K562 (cell line): ENCODE data around the gene SSTR1. TPM values are rescaled to one million over a fixed set of nuclear protein-coding genes. Genes with fewer than 3 reads are reported as not detected.

Source experiments
- ATAC-seq: fragments of 200-7000 bp; cut with Tn5 transposase; 3 replicates; pipeline ENCODE4 v1.9.1; 2020; ENCODE audit warnings: moderate library complexity
- BruUV-seq: library from RNA; stranded (reverse); fragments of 400-500 nt; replicated peaks from 2 replicates; lab custom pipeline; 2021; lab: Mats Ljungman, UMichigan
- CTCF ChIA-PET: fragments of 300-600 bp; formaldehyde crosslinking; extraction: SDS; loops from one replicate; lab custom pipeline; 2021; ENCODE audit warnings: low intra/inter-chr PET ratio; lab: Yijun Ruan, JAX
- POLR2A ChIA-PET: fragments of 300-600, 350-650 bp; sonication (Branson Sonifier 250); formaldehyde crosslinking; extraction: SDS; loops from one replicate; lab custom pipeline; 2021; ENCODE audit warnings: antibody characterized with exemption, inconsistent platforms; lab: Yijun Ruan, JAX
- DNase-seq, 4 experiments: peaks; one replicate each; pipeline versions ENCODE4 v3.0.0 to v3.0.0-alpha.2; 2011 to 2018; ENCODE audit warnings: low spot score in 3 of 4, mixed read lengths in 3 of 4; ENCODE audit errors: extremely low read depth in 1 of 4
- FAIRE-seq: peaks from 2 replicates; lab custom pipeline; 2011; peaks lifted over from hg19 to GRCh38; lab: Jason Lieb, UNC
- H2AFZ ChIP-seq: 2 replicates; pipeline ENCODE4 v1.6.0; 2011; ENCODE audit warnings: low read depth, low read length, control low read depth, inconsistent platforms
- H3K27ac ChIP-seq: fragments of 200-600 bp; 3 replicates; pipeline ENCODE4 v1.8.0; 2011; ENCODE audit warnings: low read depth, mild to moderate bottlenecking, control low read depth, inconsistent platforms, low read length, moderate library complexity, mixed read lengths; ENCODE audit errors: extremely low read depth
- H3K27me3 ChIP-seq, 2 experiments: fragments of 300-600 bp in 1 of 2; 2 replicates in 1 of 2; 3 replicates in 1 of 2; pipeline versions ENCODE4 v1.6.0 to v1.8.0; 2011; ENCODE audit warnings: inconsistent platforms in 2 of 2, low read length in 2 of 2, mild to moderate bottlenecking in 1 of 2, mixed read lengths in 1 of 2, moderate library complexity in 1 of 2; ENCODE audit not compliant: control insufficient read depth in 2 of 2, insufficient read depth in 2 of 2
- H3K36me3 ChIP-seq: fragments of 300-600 bp; 3 replicates; pipeline ENCODE4 v1.8.0; 2011; ENCODE audit warnings: mild to moderate bottlenecking, low read length, inconsistent platforms; ENCODE audit not compliant: control insufficient read depth, insufficient read depth
- H3K4me1 ChIP-seq, 2 experiments: fragments of 200-600 bp in 1 of 2; replicated peaks in 1 of 2; 2 replicates in 1 of 2; 3 replicates in 1 of 2; pipeline versions ENCODE4 v1.5.1 to v1.8.0; 2011; ENCODE audit warnings: inconsistent platforms in 2 of 2, low read length in 2 of 2, mild to moderate bottlenecking in 1 of 2, mixed read lengths in 1 of 2, moderate library complexity in 1 of 2; ENCODE audit not compliant: control insufficient read depth in 2 of 2, insufficient read depth in 2 of 2
- H3K4me2 ChIP-seq: 2 replicates; pipeline ENCODE4 v1.6.1; 2011; ENCODE audit warnings: low read length, control low read depth, inconsistent platforms, mixed read lengths; ENCODE audit not compliant: insufficient read depth
- H3K4me3 ChIP-seq: fragments of 200-600 bp; sonication (generic), shearing (Covaris generic); 2 replicates; pipeline ENCODE4 v1.5.1; 2016; ENCODE audit warnings: control low read depth, inconsistent platforms
- H3K79me2 ChIP-seq: fragments of 200-600 bp; 3 replicates; pipeline ENCODE4 v1.8.0; 2011; ENCODE audit warnings: low read length, inconsistent platforms; ENCODE audit not compliant: control insufficient read depth, insufficient read depth
- H3K9ac ChIP-seq, 2 experiments: 2 replicates each; pipeline versions ENCODE4 v1.6.0 to v1.6.1; 2011; ENCODE audit warnings: low read depth in 2 of 2, low read length in 2 of 2, control low read depth in 1 of 2, inconsistent platforms in 1 of 2, mild to moderate bottlenecking in 1 of 2, mixed read lengths in 1 of 2; ENCODE audit not compliant: insufficient read depth in 1 of 2
- H3K9me1 ChIP-seq: one replicate; pipeline ENCODE4 v1.6.0; 2011; ENCODE audit warnings: inconsistent platforms, mild to moderate bottlenecking, low read length, moderate library complexity; ENCODE audit not compliant: control insufficient read depth, insufficient read depth
- H3K9me3 ChIP-seq: replicated peaks from 2 replicates; pipeline ENCODE4 v1.5.1; 2011; ENCODE audit warnings: low read depth, low read length, inconsistent platforms; ENCODE audit not compliant: control insufficient read depth, insufficient read depth
- H4K20me1 ChIP-seq: replicated peaks from 2 replicates; pipeline ENCODE4 v1.6.1; 2011; ENCODE audit warnings: low read length, inconsistent platforms, mixed read lengths; ENCODE audit not compliant: control insufficient read depth, insufficient read depth
- CHD2 ChIP-seq: IDR thresholded peaks from 2 replicates; pipeline ENCODE4 v1.6.1; 2011; ENCODE audit warnings: low read depth, low read length
- FIP1L1 ChIP-seq: fragments of 200-400 bp; formaldehyde crosslinking; IDR thresholded peaks from 2 replicates; pipeline ENCODE4 v1.6.1; 2018; ENCODE audit warnings: mild to moderate bottlenecking, low read depth, low read length; ENCODE audit not compliant: poor library complexity, severe bottlenecking
- HNRNPUL1 ChIP-seq: fragments of 200-400 bp; formaldehyde crosslinking; IDR thresholded peaks from 2 replicates; pipeline ENCODE4 v1.6.1; 2017; ENCODE audit warnings: low read length
- NFE2L1 ChIP-seq: fragments of 450-650 bp; IDR thresholded peaks from 2 replicates; pipeline ENCODE4 v1.6.1; 2016; ENCODE audit warnings: missing genetic modification characterization, low read depth, mild to moderate bottlenecking, missing compliant biosample characterization, moderate library complexity, borderline replicate concordance
- NFYB ChIP-seq: IDR thresholded peaks from 2 replicates; pipeline ENCODE4 v1.6.1; 2011; ENCODE audit warnings: mild to moderate bottlenecking, moderate library complexity; ENCODE audit not compliant: insufficient read length; ENCODE audit errors: extremely low read depth
- PHB2 ChIP-seq: fragments of 450-650 bp; IDR thresholded peaks from 2 replicates; pipeline ENCODE4 v1.6.1; 2017; ENCODE audit warnings: low read depth
- PHF20 ChIP-seq: fragments of 450-650 bp; IDR thresholded peaks from 2 replicates; pipeline ENCODE4 v1.6.1; 2018; ENCODE audit not compliant: partially characterized antibody
- RAD21 ChIP-seq, 2 experiments: fragments of 250-450 bp in 1 of 2; fragments of 450-650 bp in 1 of 2; sonication (Bioruptor Pico) in 1 of 2; formaldehyde crosslinking in 1 of 2; IDR thresholded peaks in 1 of 2; conservative IDR thresholded peaks in 1 of 2; 2 replicates each; pipeline versions ENCODE4 v1.4.0 to v1.8.0; 2020 to 2022; ENCODE audit warnings: mild to moderate bottlenecking in 2 of 2, moderate library complexity in 1 of 2
- XRCC5 ChIP-seq: fragments of 200-400 bp; formaldehyde crosslinking; IDR thresholded peaks from 2 replicates; pipeline ENCODE4 v1.6.1; 2017; ENCODE audit warnings: low read depth, mild to moderate bottlenecking, low read length
- ZNF146 ChIP-seq: IDR thresholded peaks from one replicate; pipeline ENCODE4 v1.6.1; 2018; ENCODE audit warnings: missing compliant biosample characterization; ENCODE audit not compliant: unreplicated experiment
- WGBS: fragments of 100-300 bp; shearing (Covaris generic); methylation state at CpG from one replicate; pipeline ENCODE4 v1.1.6; 2016; ENCODE audit warnings: low coverage, mixed read lengths; ENCODE audit not compliant: insufficient coverage; ENCODE audit errors: missing lambda C conversion rate; 5-methylcytosine and 5-hydroxymethylcytosine counted together
- in situ Hi-C: fragments of 300-500 bp; cut with MboI; formaldehyde crosslinking; loops from 4 replicates; pipeline ENCODE4 v1.15.0; 2018; ENCODE audit warnings: inconsistent platforms, mixed read lengths
- intact Hi-C: fragments of 100-400 bp; cut with micrococcal nuclease; formaldehyde crosslinking; loops from 2 replicates; pipeline ENCODE4 v1.14.2; 2022
- polyA plus RNA-seq, 8 experiments: library from polyadenylated mRNA; depleted of rRNA in 4 of 8; stranded (reverse) in 5 of 8; unstranded in 3 of 8; fragments of >200 nt; fragmentation: Nextera tagmentation in 2 of 8; fragmentation: Illumina TruSeq in 1 of 8; extraction: Ambion mirVana in 2 of 8; extraction: Trizol in 1 of 8; gene quantifications; 2 replicates each; pipeline versions ENCODE4 v1.2.1 to v1.2.3, GENCODE V29; 2011 to 2014; ENCODE audit warnings: inconsistent platforms in 1 of 8, missing spikeins in 1 of 8
- total RNA-seq, 7 experiments: library from RNA; depleted of rRNA in 6 of 7; stranded (reverse); fragments of >200 nt in 6 of 7; fragmentation: Illumina TruSeq in 2 of 7; extraction: Trizol in 2 of 7; gene quantifications; 2 replicates each; pipeline versions ENCODE4 v1.2.1 to v1.2.3, GENCODE V29; 2011 to 2021; ENCODE audit warnings: low replicate concordance in 1 of 7
- TF ChIP-seq, protein P1 (sequence below), 2 experiments: fragments of 450-650 bp in 1 of 2; IDR thresholded peaks; 2 replicates each; pipeline ENCODE4 v1.6.1; 2011 to 2017; ENCODE audit warnings: low read depth in 2 of 2, antibody characterized with exemption in 1 of 2, borderline replicate concordance in 1 of 2, low read length in 1 of 2, mild to moderate bottlenecking in 1 of 2, mixed read lengths in 1 of 2; ENCODE audit not compliant: control insufficient read depth in 1 of 2
- TF ChIP-seq, protein P2 (sequence below): fragments of 250-450 bp; sonication (Bioruptor Pico); IDR thresholded peaks from 2 replicates; pipeline ENCODE4 v1.5.1; 2021; ENCODE audit warnings: mild to moderate bottlenecking
- TF ChIP-seq, protein P3 (sequence below): fragments of 450-650 bp; IDR thresholded peaks from 2 replicates; pipeline ENCODE4 v1.6.1; 2018; ENCODE audit not compliant: partially characterized antibody

SSTR1 gene
- total and polyA plus RNA-seq, 9 of the 15 experiments (the other 6 are each of a cell fraction or from before 2014, with no cell fraction given) = not detected

DNA sequence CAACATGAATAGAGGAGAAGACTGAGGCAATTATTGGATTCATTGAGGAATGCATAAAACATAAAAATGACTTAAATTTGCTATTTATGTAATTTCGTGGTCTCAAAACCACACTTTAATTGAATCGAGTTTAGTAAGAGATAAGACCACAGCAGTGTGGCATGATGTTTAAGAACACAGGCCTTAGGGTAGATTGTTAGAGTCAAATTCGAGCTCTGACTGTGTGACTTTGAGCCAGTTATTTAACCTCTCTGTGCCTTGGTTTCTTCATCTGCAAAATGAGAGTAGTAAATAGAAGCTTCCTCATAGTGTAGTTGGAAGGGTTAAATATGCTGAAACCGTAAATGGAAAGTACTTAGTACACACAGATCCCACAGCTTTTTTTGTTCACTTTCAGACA lies 9.3 kb upstream of the SSTR1 start (continued):
- TF ChIP-seq NFE2L1 (no peak), PHF20 (no peak)
- TF ChIP-seq, protein P1, sequence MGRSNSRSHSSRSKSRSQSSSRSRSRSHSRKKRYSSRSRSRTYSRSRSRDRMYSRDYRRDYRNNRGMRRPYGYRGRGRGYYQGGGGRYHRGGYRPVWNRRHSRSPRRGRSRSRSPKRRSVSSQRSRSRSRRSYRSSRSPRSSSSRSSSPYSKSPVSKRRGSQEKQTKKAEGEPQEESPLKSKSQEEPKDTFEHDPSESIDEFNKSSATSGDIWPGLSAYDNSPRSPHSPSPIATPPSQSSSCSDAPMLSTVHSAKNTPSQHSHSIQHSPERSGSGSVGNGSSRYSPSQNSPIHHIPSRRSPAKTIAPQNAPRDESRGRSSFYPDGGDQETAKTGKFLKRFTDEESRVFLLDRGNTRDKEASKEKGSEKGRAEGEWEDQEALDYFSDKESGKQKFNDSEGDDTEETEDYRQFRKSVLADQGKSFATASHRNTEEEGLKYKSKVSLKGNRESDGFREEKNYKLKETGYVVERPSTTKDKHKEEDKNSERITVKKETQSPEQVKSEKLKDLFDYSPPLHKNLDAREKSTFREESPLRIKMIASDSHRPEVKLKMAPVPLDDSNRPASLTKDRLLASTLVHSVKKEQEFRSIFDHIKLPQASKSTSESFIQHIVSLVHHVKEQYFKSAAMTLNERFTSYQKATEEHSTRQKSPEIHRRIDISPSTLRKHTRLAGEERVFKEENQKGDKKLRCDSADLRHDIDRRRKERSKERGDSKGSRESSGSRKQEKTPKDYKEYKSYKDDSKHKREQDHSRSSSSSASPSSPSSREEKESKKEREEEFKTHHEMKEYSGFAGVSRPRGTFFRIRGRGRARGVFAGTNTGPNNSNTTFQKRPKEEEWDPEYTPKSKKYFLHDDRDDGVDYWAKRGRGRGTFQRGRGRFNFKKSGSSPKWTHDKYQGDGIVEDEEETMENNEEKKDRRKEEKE (IDR thresholded peaks at IDR 0.05; ENCODE audit: borderline replicate concordance in 1 of 2, control insufficient read depth in 1 of 2, low read depth in 2 of 2, low read length in 1 of 2) = no peak

DNA sequence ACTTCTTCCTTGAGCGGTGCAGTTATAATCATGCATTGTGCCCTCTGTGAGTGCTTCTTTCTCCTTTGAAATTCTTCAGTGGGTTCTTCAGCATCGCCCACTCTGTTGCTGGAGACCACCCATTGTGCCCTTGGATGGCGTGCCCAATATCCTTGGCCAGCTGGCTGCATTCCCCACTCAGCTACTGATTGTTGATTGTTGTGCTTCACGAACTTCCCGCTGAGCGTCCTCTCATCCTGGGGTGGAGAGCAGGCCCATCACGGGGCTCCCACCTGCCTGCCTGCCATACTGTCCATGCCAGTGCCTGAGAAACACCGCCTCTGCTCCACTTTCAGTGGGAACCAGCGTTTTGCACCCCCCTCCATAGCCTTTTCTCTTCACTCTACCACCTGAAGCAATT lies 8.6 kb upstream of the SSTR1 start:
- Histone ChIP-seq H3K9ac (no peak overlapping the region), H2AFZ (no peak overlapping the region), H3K9me3 (no peaks in the 10 kb centered on the region), H3K4me1 (no peaks in the 10 kb centered on the region), H3K9me1 (no peaks in the 10 kb centered on the region), H3K4me3 (no peak overlapping the region), H3K79me2 (no peaks in the 10 kb centered on the region), H3K27ac (no peak overlapping the region), H4K20me1 (no peaks in the 10 kb centered on the region), H3K36me3 (no peaks in the 10 kb centered on the region), H3K27me3 (no peaks in the 10 kb centered on the region), H3K4me2 (no peak overlapping the region)
- 0% methylated on average over 7 of the region's 9 CpGs for WGBS
- no peak for ATAC-seq
- intact Hi-C loops (no loop called here), in situ Hi-C loops (no loop called here)
- CTCF ChIA-PET = no interaction called here
- DNase-seq = no peak
- no peak for FAIRE-seq
- POLR2A ChIA-PET = no interaction called here
- BruUV-seq = no TSS peak
- no peak for TF ChIP-seq XRCC5
- no peak for TF ChIP-seq CHD2
- TF ChIP-seq HNRNPUL1 = no peak
- TF ChIP-seq NFYB = no peak
- TF ChIP-seq RAD21 (CRISPR knock-in tag; conservative IDR thresholded peaks at IDR 0.05 in 1 of 2, IDR thresholded peaks at IDR 0.05 in 1 of 2) = no peak
- no peak for TF ChIP-seq PHB2
- no peak for TF ChIP-seq FIP1L1
- TF ChIP-seq ZNF146 (CRISPR knock-in tag) = no peak
- TF ChIP-seq, protein P2, sequence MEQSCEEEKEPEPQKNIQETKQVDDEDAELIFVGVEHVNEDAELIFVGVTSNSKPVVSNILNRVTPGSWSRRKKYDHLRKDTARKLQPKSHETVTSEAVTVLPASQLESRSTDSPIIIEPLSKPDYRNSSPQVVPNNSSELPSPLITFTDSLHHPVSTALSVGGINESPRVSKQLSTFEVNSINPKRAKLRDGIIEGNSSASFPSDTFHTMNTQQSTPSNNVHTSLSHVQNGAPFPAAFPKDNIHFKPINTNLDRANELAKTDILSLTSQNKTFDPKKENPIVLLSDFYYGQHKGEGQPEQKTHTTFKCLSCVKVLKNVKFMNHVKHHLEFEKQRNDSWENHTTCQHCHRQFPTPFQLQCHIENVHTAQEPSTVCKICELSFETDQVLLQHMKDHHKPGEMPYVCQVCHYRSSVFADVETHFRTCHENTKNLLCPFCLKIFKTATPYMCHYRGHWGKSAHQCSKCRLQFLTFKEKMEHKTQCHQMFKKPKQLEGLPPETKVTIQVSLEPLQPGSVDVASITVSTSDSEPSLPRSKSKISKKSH (CRISPR knock-in tag) = no peak
- TF ChIP-seq, protein P3, sequence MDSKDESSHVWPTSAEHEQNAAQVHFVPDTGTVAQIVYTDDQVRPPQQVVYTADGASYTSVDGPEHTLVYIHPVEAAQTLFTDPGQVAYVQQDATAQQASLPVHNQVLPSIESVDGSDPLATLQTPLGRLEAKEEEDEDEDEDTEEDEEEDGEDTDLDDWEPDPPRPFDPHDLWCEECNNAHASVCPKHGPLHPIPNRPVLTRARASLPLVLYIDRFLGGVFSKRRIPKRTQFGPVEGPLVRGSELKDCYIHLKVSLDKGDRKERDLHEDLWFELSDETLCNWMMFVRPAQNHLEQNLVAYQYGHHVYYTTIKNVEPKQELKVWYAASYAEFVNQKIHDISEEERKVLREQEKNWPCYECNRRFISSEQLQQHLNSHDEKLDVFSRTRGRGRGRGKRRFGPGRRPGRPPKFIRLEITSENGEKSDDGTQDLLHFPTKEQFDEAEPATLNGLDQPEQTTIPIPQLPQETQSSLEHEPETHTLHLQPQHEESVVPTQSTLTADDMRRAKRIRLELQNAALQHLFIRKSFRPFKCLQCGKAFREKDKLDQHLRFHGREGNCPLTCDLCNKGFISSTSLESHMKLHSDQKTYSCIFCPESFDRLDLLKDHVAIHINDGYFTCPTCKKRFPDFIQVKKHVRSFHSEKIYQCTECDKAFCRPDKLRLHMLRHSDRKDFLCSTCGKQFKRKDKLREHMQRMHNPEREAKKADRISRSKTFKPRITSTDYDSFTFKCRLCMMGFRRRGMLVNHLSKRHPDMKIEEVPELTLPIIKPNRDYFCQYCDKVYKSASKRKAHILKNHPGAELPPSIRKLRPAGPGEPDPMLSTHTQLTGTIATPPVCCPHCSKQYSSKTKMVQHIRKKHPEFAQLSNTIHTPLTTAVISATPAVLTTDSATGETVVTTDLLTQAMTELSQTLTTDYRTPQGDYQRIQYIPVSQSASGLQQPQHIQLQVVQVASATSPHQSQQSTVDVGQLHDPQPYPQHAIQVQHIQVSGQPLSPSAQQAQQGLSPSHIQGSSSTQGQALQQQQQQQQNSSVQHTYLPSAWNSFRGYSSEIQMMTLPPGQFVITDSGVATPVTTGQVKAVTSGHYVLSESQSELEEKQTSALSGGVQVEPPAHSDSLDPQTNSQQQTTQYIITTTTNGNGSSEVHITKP = no peak
